Bronchial epithelial cell (primary cell): Measurements from ENCODE around the gene ZNF716. TPM values are rescaled to one million over a fixed set of nuclear protein-coding genes. Genes with fewer than 3 reads are reported as not detected.

Experiments
- DNase-seq: peaks from one replicate; pipeline ENCODE4 v3.0.0-alpha.2; 2010; ENCODE audit warnings: low read depth
- FAIRE-seq: peaks from 2 replicates; lab custom pipeline; 2011; peaks lifted over from hg19 to GRCh38; lab: Jason Lieb, UNC
- H3K27me3 ChIP-seq: 2 replicates; pipeline ENCODE4 v1.5.1; 2011; ENCODE audit warnings: low read length; ENCODE audit not compliant: control insufficient read depth, insufficient read depth
- H3K36me3 ChIP-seq: 2 replicates; pipeline ENCODE4 v1.5.1; 2011; ENCODE audit warnings: low read length; ENCODE audit not compliant: control insufficient read depth, insufficient read depth
- H3K4me3 ChIP-seq: 2 replicates; pipeline ENCODE4 v1.5.1; 2011; ENCODE audit warnings: mild to moderate bottlenecking, low read depth, low read length, control low read depth
- CTCF ChIP-seq: IDR thresholded peaks from 2 replicates; pipeline ENCODE4 v1.5.1; 2011; ENCODE audit warnings: mild to moderate bottlenecking, moderate library complexity, low read length, control low read depth, inconsistent platforms; ENCODE audit not compliant: insufficient read depth, severe bottlenecking
- total RNA-seq: library from RNA; depleted of rRNA; stranded (reverse); fragments of >200 nt; gene quantifications from 2 replicates; pipeline ENCODE4 v1.2.1, GENCODE V29; 2014

Gene ZNF716
- total RNA-seq, 1 donor from 2014 or later, result not detected

- Histone ChIP-seq H3K4me3 (no peak overlapping the region), H3K36me3 (no peaks in the 10 kb centered on the region), H3K27me3 (no peaks in the 10 kb centered on the region)
- FAIRE-seq, result peak; percentile 99
- TF ChIP-seq CTCF, result no peak
- no peak for DNase-seq
Measured at GRCh38 chr7:57407125-57407524, 42.9 kb upstream of the ZNF716 start.

DNA sequence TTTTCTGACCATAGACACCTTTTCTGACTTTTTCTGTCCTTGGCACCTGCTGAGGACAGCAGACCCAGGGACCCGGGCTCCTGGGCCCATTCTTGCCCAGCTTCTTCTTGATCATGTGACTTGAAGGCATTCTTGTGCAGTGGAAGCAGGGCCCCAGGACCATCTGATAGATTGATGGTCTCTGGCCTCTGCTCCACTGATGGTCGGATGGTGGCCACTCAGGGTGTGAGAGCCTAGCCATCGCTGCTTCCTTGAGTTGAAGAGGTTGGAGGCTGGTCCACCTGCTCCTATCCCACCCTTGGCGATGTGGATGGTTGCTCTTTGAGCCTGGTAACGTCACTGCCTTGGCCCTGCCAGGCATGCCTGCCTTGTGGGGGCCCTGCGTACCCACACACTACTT, 37.8 kb upstream of the ZNF716 start:
- Histone ChIP-seq H3K36me3 (no peaks in the 10 kb centered on the region), H3K4me3 (no peak overlapping the region), H3K27me3 (no peaks in the 10 kb centered on the region)
- no peak for FAIRE-seq
- DNase-seq, result no peak
- no peak for TF ChIP-seq CTCF

DNA sequence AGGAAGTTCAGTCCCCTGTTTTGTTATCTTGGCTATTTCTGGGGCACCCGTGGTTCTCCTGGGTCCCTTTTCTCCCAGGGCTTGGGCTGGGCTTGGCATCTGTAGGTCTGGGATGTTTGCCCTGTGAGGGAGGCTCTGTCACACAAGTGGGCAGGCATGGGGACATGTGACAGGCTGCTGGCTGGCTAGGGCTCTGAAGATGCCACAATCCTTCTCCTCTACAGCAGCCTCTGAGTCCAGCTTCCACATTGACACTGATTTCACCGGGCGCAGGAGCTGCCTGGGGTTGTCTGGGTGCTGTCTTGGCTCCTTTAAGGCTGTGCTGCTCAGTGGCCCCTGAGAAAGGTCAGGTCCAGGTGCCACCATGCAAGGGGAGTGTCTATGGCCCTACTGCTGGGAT, 37.4 kb upstream of the ZNF716 start:
- DNase-seq, result no peak
- Histone ChIP-seq H3K36me3 (no peaks in the 10 kb centered on the region), H3K27me3 (no peaks in the 10 kb centered on the region), H3K4me3 (no peak overlapping the region)
- FAIRE-seq, result no peak
- TF ChIP-seq CTCF, result no peak

- no peak for DNase-seq
- no peak overlapping the region for H3K4me3 ChIP-seq
- no peaks in the 10 kb centered on the region for H3K27me3 ChIP-seq
- no peak for TF ChIP-seq CTCF
- no peaks in the 10 kb centered on the region for H3K36me3 ChIP-seq
- FAIRE-seq, result no peak
Measured at GRCh38 chr7:57413529-57414398, 36.2 kb upstream of the ZNF716 start.

GRCh38 chr7:57414415-57414814, 35.6 kb upstream of the ZNF716 start:
- DNase-seq (no peak), FAIRE-seq (no peak)
- Histone ChIP-seq H3K36me3 (no peaks in the 10 kb centered on the region), H3K27me3 (no peaks in the 10 kb centered on the region), H3K4me3 (no peak overlapping the region)
- no peak for TF ChIP-seq CTCF
